Fibroblast of lung (primary cell): ENCODE results near the gene AGBL4.

ENCODE experiments used
- CTCF ChIP-seq, 2 donors: IDR thresholded peaks in 1 of 2; conservative IDR thresholded peaks in 1 of 2; 1 replicate in 1 of 2; 2 replicates in 1 of 2; pipeline ENCODE4 v1.5.1; 2011 to 2012; ENCODE audit warnings: low read length in 2 of 2, control low read depth in 1 of 2, inconsistent platforms in 1 of 2, low read depth in 1 of 2, mild to moderate bottlenecking in 1 of 2
- EZH2 ChIP-seq: IDR thresholded peaks from 2 replicates; pipeline ENCODE4 v1.5.1; 2012; ENCODE audit warnings: low read length, control low read depth, mild to moderate bottlenecking; ENCODE audit errors: missing control alignments

GRCh38 chr1:48741380-48741779, 1282.4 kb downstream of the AGBL4 start:
- TF ChIP-seq EZH2 (no peak), CTCF (conservative IDR thresholded peaks at IDR 0.05 in 1 of 2, IDR thresholded peaks at IDR 0.05 in 1 of 2; ENCODE audit: low read depth in 1 of 2, low read length in 2 of 2) (no peak)
